Thymus (tissue), 14 donors: ENCODE data around the gene PSPC1. TPM values are rescaled to one million over a fixed set of nuclear protein-coding genes. Genes with fewer than 3 reads are reported as not detected.
A peak's percentile ranks its signal among the peaks of the same experiment; 100 is the strongest.
"Not testable (repeated sequence)": the region's sequence is repeated elsewhere in the genome, so short reads cannot be mapped to it uniquely, and the experiment has no call there.

Source experiments
- DNase-seq, 9 donors: peaks; one replicate each; pipeline ENCODE4 v3.0.0-alpha.2; 2013; ENCODE audit warnings: low spot score in 9 of 9, low read depth in 6 of 9, missing footprints in 1 of 9
- H3K27ac ChIP-seq, 2 donors: one replicate each; pipeline ENCODE4 v1.5.1; 2013; ENCODE audit warnings: control low read depth in 1 of 2, low read depth in 1 of 2, low read length in 1 of 2, mild to moderate bottlenecking in 1 of 2, moderate library complexity in 1 of 2
- H3K27me3 ChIP-seq, 2 donors: one replicate each; pipeline ENCODE4 v1.5.1; 2013; ENCODE audit warnings: low read length in 1 of 2; ENCODE audit not compliant: control insufficient read depth in 2 of 2, insufficient read depth in 1 of 2
- H3K36me3 ChIP-seq, 2 donors: one replicate each; pipeline ENCODE4 v1.5.1; 2013; ENCODE audit warnings: low read length in 1 of 2, mild to moderate bottlenecking in 1 of 2, moderate library complexity in 1 of 2; ENCODE audit not compliant: control insufficient read depth in 2 of 2, insufficient read depth in 2 of 2
- H3K4me1 ChIP-seq, 2 donors: one replicate each; pipeline ENCODE4 v1.5.1; 2013; ENCODE audit warnings: low read length in 2 of 2; ENCODE audit not compliant: control insufficient read depth in 2 of 2, insufficient read depth in 2 of 2
- H3K4me3 ChIP-seq, 2 donors: one replicate each; pipeline ENCODE4 v1.5.1; 2013; ENCODE audit warnings: low read length in 2 of 2, control low read depth in 1 of 2, mild to moderate bottlenecking in 1 of 2
- H3K9me3 ChIP-seq, 2 donors: one replicate each; pipeline ENCODE4 v1.5.1; 2013; ENCODE audit warnings: low read length in 1 of 2, mild to moderate bottlenecking in 1 of 2; ENCODE audit not compliant: control insufficient read depth in 2 of 2, insufficient read depth in 1 of 2
- WGBS: extraction: QIAGEN DNeasy Blood & Tissue Kit; methylation state at CpG from one replicate; pipeline ENCODE4 v1.1.7; 2013; 5-methylcytosine and 5-hydroxymethylcytosine counted together
- long read RNA-seq, 10 donors: transcript quantifications; one replicate each; lab custom pipeline, GENCODE V29; 2026
- polyA plus RNA-seq: library from polyadenylated mRNA; stranded (reverse); fragments of 200-250 nt; gene quantifications from one replicate; pipeline ENCODE4 v1.2.3, GENCODE V29; 2013
- total RNA-seq: library from RNA; stranded (reverse); fragments of 120-200 nt; gene quantifications from one replicate; pipeline ENCODE4 v1.2.4, GENCODE V29; 2013
- donor health status: healthy.

Gene PSPC1
- total RNA-seq (71.2 TPM), polyA plus RNA-seq (64.6 TPM)
- long read RNA-seq, donor 1, partial matches to known transcripts = 0 of 2 reads
- long read RNA-seq, donor 1, other reads (novel, unspliced or antisense) = 0 of 2 reads
- long read RNA-seq, donor 2 = 0 reads
- long read RNA-seq, donor 3, transcript PSPC1-201 (9 exons, 2,407 nt) = major isoform, 14 of 71 reads
- long read RNA-seq, donor 3, partial matches to known transcripts = 48 of 71 reads
- long read RNA-seq, donor 3, other reads (novel, unspliced or antisense) = 0 of 71 reads
- long read RNA-seq, donor 4, partial matches to known transcripts = 0 of 8 reads
- long read RNA-seq, donor 4, other reads (novel, unspliced or antisense) = 0 of 8 reads
- long read RNA-seq, donor 5, transcript PSPC1-201 (9 exons, 2,407 nt) = major isoform, 13 of 35 reads
- long read RNA-seq, donor 5, partial matches to known transcripts = 15 of 35 reads
- long read RNA-seq, donor 5, other reads (novel, unspliced or antisense) = 0 of 35 reads
- long read RNA-seq, donor 6, partial matches to known transcripts = 0 of 9 reads
- long read RNA-seq, donor 6, other reads (novel, unspliced or antisense) = 0 of 9 reads
- long read RNA-seq, donor 7, transcript PSPC1-201 (9 exons, 2,407 nt) = major isoform, 12 of 19 reads
- long read RNA-seq, donor 7, partial matches to known transcripts = 0 of 19 reads
- long read RNA-seq, donor 7, other reads (novel, unspliced or antisense) = 0 of 19 reads
- long read RNA-seq, donor 8, partial matches to known transcripts = 0 of 8 reads
- long read RNA-seq, donor 8, other reads (novel, unspliced or antisense) = 0 of 8 reads
- long read RNA-seq, donor 9, transcript PSPC1-201 (9 exons, 2,407 nt) = major isoform, 8 of 15 reads
- long read RNA-seq, donor 9, partial matches to known transcripts = 0 of 15 reads
- long read RNA-seq, donor 9, other reads (novel, unspliced or antisense) = 0 of 15 reads
- long read RNA-seq, donor 10, transcript PSPC1-201 (9 exons, 2,407 nt) = major isoform, 9 of 24 reads
- long read RNA-seq, donor 10, partial matches to known transcripts = 7 of 24 reads
- long read RNA-seq, donor 10, other reads (novel, unspliced or antisense) = 0 of 24 reads

GRCh38 chr13:19782727-19783682 is at the start of gene PSPC1:
Gene PSPC1 (minus strand): TSS chr13:19782945. CDS start chr13:19782757, 188 bp downstream.
- peak within 1 kb of the TSS; percentile 97 to 98 for H3K27ac ChIP-seq
- H3K36me3 ChIP-seq, H3K4me1 ChIP-seq, H3K27me3 ChIP-seq, H3K9me3 ChIP-seq: not testable (repeated sequence)
- H3K4me3 ChIP-seq = peak within 1 kb of the TSS; percentile 85 to 96
- DNase-seq = peak; percentile 90 to 99 (median 95)
- 22% methylated on average over 50 of the region's 50 CpGs for WGBS

DNA sequence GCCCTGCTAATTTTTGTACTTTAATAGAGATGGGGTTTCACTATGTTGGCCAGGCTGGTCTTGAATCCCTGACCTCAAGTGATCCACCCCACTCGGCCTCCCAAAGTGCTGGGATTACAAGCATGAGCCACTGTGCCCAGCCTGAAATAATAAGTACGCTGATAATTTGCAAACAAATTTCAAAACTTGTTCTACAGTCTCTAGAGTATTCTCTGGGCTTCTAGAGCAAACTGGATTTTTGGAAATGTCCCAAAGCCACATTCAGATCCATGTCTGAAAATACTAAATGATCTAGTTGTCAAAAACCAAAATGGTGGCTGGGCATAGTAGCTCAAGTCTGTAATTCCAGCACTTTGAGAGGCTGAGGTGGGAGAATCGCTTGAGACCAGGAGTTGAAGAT is 39.9 kb upstream of the PSPC1 start:
- Histone ChIP-seq H3K27ac (no peak overlapping the region), H3K27me3 (no peaks in the 10 kb centered on the region), H3K36me3 (peaks cover 11 to 34% of the 10 kb centered on the region in 2 donors), H3K4me1 (no peaks in the 10 kb centered on the region), H3K9me3 (no peaks in the 10 kb centered on the region), H3K4me3 (no peak overlapping the region)
- WGBS = 100% methylated on average over 3 of the region's 3 CpGs
- DNase-seq = no peak

- H3K27ac ChIP-seq = no peak overlapping the region
- no peaks in the 10 kb centered on the region for H3K27me3 ChIP-seq
- DNase-seq = peak in 6 of 9 donors; percentile 6 to 53 (median 26)
- no peaks in the 10 kb centered on the region for H3K4me1 ChIP-seq
- H3K36me3 ChIP-seq = peaks cover 18 to 22% of the 10 kb centered on the region in 2 donors
- WGBS = 94% methylated on average over 27 of the region's 27 CpGs
- H3K4me3 ChIP-seq = no peak overlapping the region
- no peaks in the 10 kb centered on the region for H3K9me3 ChIP-seq
Observed at GRCh38 chr13:19818223-19818842, 35.6 kb upstream of the PSPC1 start.

DNA sequence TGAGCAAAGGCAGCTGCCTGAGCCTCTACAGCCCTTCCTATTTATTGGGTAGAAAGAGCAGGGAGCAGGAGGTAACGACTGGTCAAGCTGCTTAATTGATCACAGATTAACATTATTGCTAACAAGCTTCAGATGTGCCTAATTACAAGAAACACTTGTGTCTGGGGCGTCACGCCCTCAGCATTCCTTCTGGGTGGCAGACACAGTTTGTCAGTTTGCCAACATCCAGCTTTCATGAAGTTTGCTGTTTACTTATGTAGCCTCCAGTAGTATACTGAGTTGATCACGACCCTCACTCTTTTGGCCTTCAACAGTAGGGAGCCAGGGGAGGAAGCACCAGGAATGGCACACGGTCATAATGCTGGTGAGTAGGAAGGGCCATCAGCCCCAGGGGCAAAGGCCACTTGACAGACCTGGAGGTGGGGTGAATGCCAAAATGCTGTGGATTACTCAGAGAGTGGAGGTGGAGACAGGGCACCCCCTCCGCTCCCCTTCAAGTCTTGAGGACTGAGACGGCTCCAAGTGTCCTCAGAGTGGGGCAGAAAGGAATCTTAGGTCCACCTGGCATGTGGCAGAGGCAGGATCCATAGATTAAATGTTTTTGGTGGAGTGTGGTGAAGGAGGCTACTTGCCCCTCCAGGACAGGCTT is 34.9 kb upstream of the PSPC1 start:
- peaks cover 16 to 18% of the 10 kb centered on the region in 2 donors for H3K36me3 ChIP-seq

GRCh38 chr13:19817106-19817505 is 34.4 kb upstream of the PSPC1 start:
- Histone ChIP-seq H3K4me1 (no peaks in the 10 kb centered on the region), H3K4me3 (no peak overlapping the region), H3K27me3 (no peaks in the 10 kb centered on the region), H3K27ac (no peak overlapping the region), H3K36me3 (peaks cover 15 to 18% of the 10 kb centered on the region in 2 donors), H3K9me3 (no peaks in the 10 kb centered on the region)
- DNase-seq = no peak
- WGBS = 97% methylated on average over 10 of the region's 10 CpGs

More for the DNA sequence above, 34.9 kb upstream of the PSPC1 start:
- Histone ChIP-seq H3K4me3 (no peak overlapping the region), H3K27me3 (no peaks in the 10 kb centered on the region), H3K27ac (no peak overlapping the region), H3K9me3 (no peaks in the 10 kb centered on the region), H3K4me1 (no peaks in the 10 kb centered on the region)
- no peak for DNase-seq
- WGBS = over 99% methylated on average over 7 of the region's 7 CpGs

- H3K27ac ChIP-seq, H3K4me3 ChIP-seq, DNase-seq, H3K27me3 ChIP-seq, H3K4me1 ChIP-seq, H3K9me3 ChIP-seq: not testable (repeated sequence)
- WGBS = 100% methylated on average over 2 of the region's 2 CpGs
- H3K36me3 ChIP-seq = peaks cover 15 to 18% of the 10 kb centered on the region in 2 donors
Observed at GRCh38 chr13:19815842-19816241, 33.1 kb upstream of the PSPC1 start.

DNA sequence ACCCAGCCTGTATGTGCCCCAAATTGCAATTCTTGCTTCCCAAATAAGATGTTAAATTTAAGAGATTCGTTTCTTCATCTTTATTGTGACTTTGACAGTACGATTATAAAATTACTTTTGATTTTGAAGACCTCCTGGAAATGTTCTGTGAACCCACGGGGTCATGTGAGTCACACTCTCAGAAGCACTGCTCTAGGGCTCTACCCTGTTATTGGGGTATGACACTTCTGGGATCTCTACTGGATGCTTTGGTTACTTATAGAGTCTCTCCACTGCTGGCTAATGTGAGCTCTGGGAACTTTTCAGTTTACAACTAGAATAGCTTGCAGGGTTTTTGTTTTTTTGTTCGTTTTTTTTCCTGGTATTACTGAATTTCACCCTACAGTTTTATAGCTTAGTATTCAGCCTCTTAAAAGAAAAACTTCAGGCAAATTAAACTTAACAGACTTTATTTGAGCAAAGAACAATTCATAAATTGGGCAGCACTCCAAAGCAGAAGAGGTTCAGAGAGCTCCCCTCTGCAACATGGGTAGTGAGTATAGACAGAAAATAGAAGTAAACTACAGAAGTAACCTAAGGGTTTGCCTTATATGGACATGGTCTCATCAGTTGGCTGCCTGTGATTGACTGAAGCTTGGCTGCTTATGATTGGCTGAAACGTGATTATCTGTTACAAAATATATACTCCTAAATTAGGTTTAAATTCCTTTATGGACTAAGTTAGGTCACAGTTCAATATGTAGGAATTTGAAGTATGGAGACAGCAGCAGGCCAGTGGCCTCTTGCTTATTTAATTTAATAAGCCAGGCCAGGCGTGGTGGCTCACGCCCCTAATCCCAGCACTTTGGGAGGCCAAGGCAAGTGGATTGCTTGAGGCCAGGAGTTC is 28.5 kb upstream of the PSPC1 start:
- H3K9me3 ChIP-seq = no peaks in the 10 kb centered on the region
- DNase-seq = no peak
- H3K27ac ChIP-seq = no peak overlapping the region
- H3K27me3 ChIP-seq = no peaks in the 10 kb centered on the region
- no peak overlapping the region for H3K4me3 ChIP-seq
- WGBS = 98% methylated on average over 7 of the region's 7 CpGs
- H3K36me3 ChIP-seq = peaks cover 0 to 9% of the 10 kb centered on the region in 2 donors
- H3K4me1 ChIP-seq = no peaks in the 10 kb centered on the region
